SK-N-SH (cell line): Measurements from ENCODE around the gene RHOG.

Experiments used
- EP300 ChIP-seq, 2 experiments: IDR thresholded peaks; 2 replicates each; pipeline versions ENCODE4 v1.4.0 to v1.6.1; 2012; ENCODE audit warnings: borderline replicate concordance in 1 of 2, low read depth in 1 of 2, low read length in 1 of 2
- EZH2phosphoT487 ChIP-seq: fragments of 200-600 bp; sonication (generic); IDR thresholded peaks from 2 replicates; pipeline ENCODE4 v1.6.1; 2017; ENCODE audit warnings: low read depth, mixed run types, mild to moderate bottlenecking, antibody characterized with exemption, moderate library complexity, borderline replicate concordance
- FOSL2 ChIP-seq: IDR thresholded peaks from 2 replicates; pipeline ENCODE4 v1.4.0; 2012; ENCODE audit warnings: low read depth, mild to moderate bottlenecking, moderate library complexity, borderline replicate concordance
- RAD21 ChIP-seq: IDR thresholded peaks from 2 replicates; pipeline ENCODE4 v1.6.1; 2012; ENCODE audit warnings: mild to moderate bottlenecking, low read length
- RFX5 ChIP-seq: IDR thresholded peaks from 2 replicates; pipeline ENCODE4 v1.6.1; 2012; ENCODE audit warnings: mild to moderate bottlenecking, improper control_type of control experiment, low read length
- RXRA ChIP-seq: IDR thresholded peaks from 2 replicates; pipeline ENCODE4 v1.4.0; 2012; ENCODE audit warnings: low read depth, mild to moderate bottlenecking, borderline replicate concordance
- SMC3 ChIP-seq: IDR thresholded peaks from 2 replicates; pipeline ENCODE4 v1.6.1; 2012; ENCODE audit warnings: low read depth, low read length, improper control_type of control experiment
- TF ChIP-seq, protein P1 (sequence below): fragments of 200-600 bp; sonication (generic); IDR thresholded peaks from 2 replicates; pipeline ENCODE4 v1.6.1; 2017; ENCODE audit warnings: antibody characterized with exemption, mild to moderate bottlenecking, moderate library complexity
- TF ChIP-seq, protein P2 (sequence below): IDR thresholded peaks from 2 replicates; pipeline ENCODE4 v1.4.0; 2012; ENCODE audit warnings: low read depth, borderline replicate concordance

DNA sequence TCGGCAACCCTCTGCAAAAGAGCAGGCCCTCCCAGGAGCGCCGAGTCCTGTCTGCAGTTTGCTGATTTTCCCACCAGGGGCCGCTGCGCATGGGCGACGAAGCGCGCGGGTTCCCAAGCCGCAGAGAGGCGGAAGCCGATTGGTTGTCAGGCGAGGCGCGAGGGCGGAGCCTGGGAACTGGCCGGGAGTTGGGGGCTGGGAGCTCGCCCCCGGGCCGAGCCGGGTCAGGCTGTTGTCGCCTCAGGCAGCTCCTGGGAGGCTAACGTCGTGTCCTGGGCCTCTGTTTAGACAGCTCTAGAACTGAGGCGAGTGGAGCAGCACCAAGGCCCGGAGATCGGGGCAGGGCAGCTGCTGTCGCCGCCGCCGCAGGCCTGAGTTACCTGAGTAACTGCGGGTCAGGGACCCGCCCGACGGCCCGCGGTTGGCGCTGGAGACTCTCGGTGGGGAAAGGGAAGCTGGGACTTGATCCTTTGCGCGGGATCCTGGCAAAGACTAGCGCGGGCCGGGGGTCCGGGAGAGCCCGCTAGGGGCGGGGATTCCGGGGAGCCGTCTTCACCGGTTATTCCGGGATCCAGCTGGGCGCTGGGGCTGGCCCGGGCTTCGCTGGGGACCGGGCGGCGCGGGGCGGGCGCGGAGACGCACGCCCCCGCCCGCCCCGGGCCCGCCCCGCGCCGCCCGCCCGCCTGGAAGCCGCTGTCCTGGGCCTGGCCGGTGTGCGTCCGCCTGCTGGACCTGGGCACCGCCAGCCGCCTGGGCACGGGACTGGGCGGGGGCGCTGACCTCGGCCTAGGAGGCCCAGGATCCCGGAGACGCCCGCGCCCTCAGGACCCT, 14.4 kb upstream of the RHOG start, which contains the start of gene STIM1:
- TF ChIP-seq, protein P1, sequence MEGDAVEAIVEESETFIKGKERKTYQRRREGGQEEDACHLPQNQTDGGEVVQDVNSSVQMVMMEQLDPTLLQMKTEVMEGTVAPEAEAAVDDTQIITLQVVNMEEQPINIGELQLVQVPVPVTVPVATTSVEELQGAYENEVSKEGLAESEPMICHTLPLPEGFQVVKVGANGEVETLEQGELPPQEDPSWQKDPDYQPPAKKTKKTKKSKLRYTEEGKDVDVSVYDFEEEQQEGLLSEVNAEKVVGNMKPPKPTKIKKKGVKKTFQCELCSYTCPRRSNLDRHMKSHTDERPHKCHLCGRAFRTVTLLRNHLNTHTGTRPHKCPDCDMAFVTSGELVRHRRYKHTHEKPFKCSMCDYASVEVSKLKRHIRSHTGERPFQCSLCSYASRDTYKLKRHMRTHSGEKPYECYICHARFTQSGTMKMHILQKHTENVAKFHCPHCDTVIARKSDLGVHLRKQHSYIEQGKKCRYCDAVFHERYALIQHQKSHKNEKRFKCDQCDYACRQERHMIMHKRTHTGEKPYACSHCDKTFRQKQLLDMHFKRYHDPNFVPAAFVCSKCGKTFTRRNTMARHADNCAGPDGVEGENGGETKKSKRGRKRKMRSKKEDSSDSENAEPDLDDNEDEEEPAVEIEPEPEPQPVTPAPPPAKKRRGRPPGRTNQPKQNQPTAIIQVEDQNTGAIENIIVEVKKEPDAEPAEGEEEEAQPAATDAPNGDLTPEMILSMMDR: peak; percentile 83
- TF ChIP-seq RXRA: no peak
- TF ChIP-seq RAD21: peak; percentile 85
- peak; percentile 93 for TF ChIP-seq SMC3
- no peak for TF ChIP-seq EZH2phosphoT487
- TF ChIP-seq, protein P2, sequence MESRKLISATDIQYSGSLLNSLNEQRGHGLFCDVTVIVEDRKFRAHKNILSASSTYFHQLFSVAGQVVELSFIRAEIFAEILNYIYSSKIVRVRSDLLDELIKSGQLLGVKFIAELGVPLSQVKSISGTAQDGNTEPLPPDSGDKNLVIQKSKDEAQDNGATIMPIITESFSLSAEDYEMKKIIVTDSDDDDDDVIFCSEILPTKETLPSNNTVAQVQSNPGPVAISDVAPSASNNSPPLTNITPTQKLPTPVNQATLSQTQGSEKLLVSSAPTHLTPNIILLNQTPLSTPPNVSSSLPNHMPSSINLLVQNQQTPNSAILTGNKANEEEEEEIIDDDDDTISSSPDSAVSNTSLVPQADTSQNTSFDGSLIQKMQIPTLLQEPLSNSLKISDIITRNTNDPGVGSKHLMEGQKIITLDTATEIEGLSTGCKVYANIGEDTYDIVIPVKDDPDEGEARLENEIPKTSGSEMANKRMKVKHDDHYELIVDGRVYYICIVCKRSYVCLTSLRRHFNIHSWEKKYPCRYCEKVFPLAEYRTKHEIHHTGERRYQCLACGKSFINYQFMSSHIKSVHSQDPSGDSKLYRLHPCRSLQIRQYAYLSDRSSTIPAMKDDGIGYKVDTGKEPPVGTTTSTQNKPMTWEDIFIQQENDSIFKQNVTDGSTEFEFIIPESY: no peak
- TF ChIP-seq EP300 (IDR thresholded peaks at IDR 0.05; ENCODE audit: borderline replicate concordance in 1 of 2, low read depth in 1 of 2, low read length in 1 of 2): peak; percentile 19 to 25; a peak in 2 of 4 replicates
- peak; percentile 84 for TF ChIP-seq RFX5
- no peak for TF ChIP-seq FOSL2
